Left lung (tissue), 10 donors: ENCODE measurements around the gene PPFIBP2. TPM values are rescaled to one million over a fixed set of nuclear protein-coding genes. Genes with fewer than 3 reads are reported as not detected.
A peak's percentile ranks its signal among the peaks of the same experiment; 100 is the strongest.

Experiments used
- ATAC-seq: fragments of 200-7000 bp; cut with Tn5 transposase; one replicate; pipeline ENCODE4 v1.9.1; 2020; ENCODE audit warnings: moderate library complexity
- DNase-seq, 4 donors: peaks; one replicate each; pipeline ENCODE4 v3.0.0-alpha.2; 2013 to 2020
- H3K27ac ChIP-seq, 2 donors: fragments of 200-600 bp; sonication (generic) in 1 of 2; one replicate each; pipeline versions ENCODE4 v1.5.0 to v1.8.0; 2020 to 2021
- H3K27me3 ChIP-seq, 2 donors: fragments of 200-600 bp; sonication (generic) in 1 of 2; one replicate each; pipeline versions ENCODE4 v1.5.0 to v1.8.0; 2020 to 2021
- H3K36me3 ChIP-seq, 2 donors: fragments of 200-600 bp; sonication (generic) in 1 of 2; one replicate each; pipeline versions ENCODE4 v1.5.0 to v1.8.0; 2020 to 2021
- H3K4me1 ChIP-seq, 2 donors: fragments of 200-600 bp; one replicate each; pipeline ENCODE4 v1.8.0; 2021
- H3K4me3 ChIP-seq, 2 donors: fragments of 200-600 bp; sonication (generic) in 1 of 2; one replicate each; pipeline versions ENCODE4 v1.5.0 to v1.8.0; 2020 to 2021; ENCODE audit warnings: mild to moderate bottlenecking in 1 of 2
- H3K9me3 ChIP-seq, 2 donors: fragments of 200-600 bp; sonication (generic) in 1 of 2; one replicate each; pipeline versions ENCODE4 v1.5.0 to v1.8.0; 2020 to 2021
- intact Hi-C, 2 donors: fragments of 100-400 bp; cut with DNase I; formaldehyde crosslinking; loops; one replicate each; pipeline versions ENCODE4 v1.11.2 to v1.14.2; 2022
- polyA plus RNA-seq, 6 donors: library from polyadenylated mRNA; unstranded; fragments of 120-200 nt; gene quantifications; one replicate each; pipeline ENCODE4 v1.2.1, GENCODE V29; 2013; ENCODE audit not compliant: insufficient read length in 6 of 6
- total RNA-seq, 2 donors: library from RNA; stranded (reverse); fragmentation: NEBNext Ultra II Directional; extraction: Animal tissue kit (Norgen Biotek cat#: 25700); gene quantifications; one replicate each; pipeline ENCODE4 v1.2.1, GENCODE V29; 2021
- TF ChIP-seq, protein P1 (sequence below), 2 donors: fragments of 200-600 bp; sonication (generic) in 1 of 2; IDR thresholded peaks; one replicate each; pipeline versions ENCODE4 v1.5.0 to v1.8.0; 2021; ENCODE audit warnings: antibody characterized with exemption in 2 of 2
- donor health status: DM: no; HTN: yes; CAD: no.
- donor health status: DM: no; HTN: no; CAD: no.

Gene PPFIBP2
- total and polyA plus RNA-seq, 8 donors, result 18.7 to 48.7 (median 37.3) TPM

DNA sequence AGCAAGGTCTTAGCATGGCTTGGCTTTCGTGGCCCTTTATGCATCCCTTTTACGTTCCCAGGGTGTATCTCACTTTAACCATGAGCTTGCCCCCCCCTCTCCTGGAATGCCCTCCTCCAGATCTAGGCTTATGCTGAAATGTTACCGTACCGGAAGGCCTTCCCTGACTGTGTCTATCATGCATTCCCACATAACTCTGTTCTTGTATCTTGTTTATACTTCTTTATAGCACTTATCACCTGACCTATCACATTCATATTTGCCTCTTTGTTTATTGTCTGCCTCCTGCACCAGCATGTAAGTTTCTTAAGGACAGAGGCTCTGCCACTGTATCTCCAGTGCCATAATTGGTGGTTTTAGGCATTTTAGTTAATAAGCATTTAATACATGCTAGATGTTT, 38.9 kb downstream of the PPFIBP2 start:
- ATAC-seq, result no peak
- TF ChIP-seq, protein P1, sequence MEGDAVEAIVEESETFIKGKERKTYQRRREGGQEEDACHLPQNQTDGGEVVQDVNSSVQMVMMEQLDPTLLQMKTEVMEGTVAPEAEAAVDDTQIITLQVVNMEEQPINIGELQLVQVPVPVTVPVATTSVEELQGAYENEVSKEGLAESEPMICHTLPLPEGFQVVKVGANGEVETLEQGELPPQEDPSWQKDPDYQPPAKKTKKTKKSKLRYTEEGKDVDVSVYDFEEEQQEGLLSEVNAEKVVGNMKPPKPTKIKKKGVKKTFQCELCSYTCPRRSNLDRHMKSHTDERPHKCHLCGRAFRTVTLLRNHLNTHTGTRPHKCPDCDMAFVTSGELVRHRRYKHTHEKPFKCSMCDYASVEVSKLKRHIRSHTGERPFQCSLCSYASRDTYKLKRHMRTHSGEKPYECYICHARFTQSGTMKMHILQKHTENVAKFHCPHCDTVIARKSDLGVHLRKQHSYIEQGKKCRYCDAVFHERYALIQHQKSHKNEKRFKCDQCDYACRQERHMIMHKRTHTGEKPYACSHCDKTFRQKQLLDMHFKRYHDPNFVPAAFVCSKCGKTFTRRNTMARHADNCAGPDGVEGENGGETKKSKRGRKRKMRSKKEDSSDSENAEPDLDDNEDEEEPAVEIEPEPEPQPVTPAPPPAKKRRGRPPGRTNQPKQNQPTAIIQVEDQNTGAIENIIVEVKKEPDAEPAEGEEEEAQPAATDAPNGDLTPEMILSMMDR (IDR thresholded peaks at IDR 0.05), result no peak
- intact Hi-C loops, result no loop called here

GRCh38 chr11:7555052-7555699, 41.4 kb downstream of the PPFIBP2 start:
- intact Hi-C loops, result no loop called here
- Histone ChIP-seq H3K4me3 (no peak overlapping the region), H3K36me3 (no peaks in the 10 kb centered on the region), H3K27me3 (no peaks in the 10 kb centered on the region), H3K4me1 (no peaks in the 10 kb centered on the region), H3K27ac (no peak overlapping the region), H3K9me3 (no peaks in the 10 kb centered on the region)
- DNase-seq (no peak), ATAC-seq (peak; percentile 71)
- TF ChIP-seq, protein P1 (IDR thresholded peaks at IDR 0.05), result no peak

More for the DNA sequence above, 38.9 kb downstream of the PPFIBP2 start:
- Histone ChIP-seq H3K4me3 (no peak overlapping the region), H3K27ac (no peak overlapping the region), H3K36me3 (no peaks in the 10 kb centered on the region), H3K27me3 (no peaks in the 10 kb centered on the region), H3K9me3 (no peaks in the 10 kb centered on the region), H3K4me1 (no peaks in the 10 kb centered on the region)
- no peak for DNase-seq

- TF ChIP-seq, protein P1 (IDR thresholded peaks at IDR 0.05), result no peak
- no peaks in the 10 kb centered on the region for H3K36me3 ChIP-seq
These were observed 44.2 kb downstream of the PPFIBP2 start for GRCh38 chr11:7558046-7558445.

GRCh38 chr11:7559398-7560283, 45.8 kb downstream of the PPFIBP2 start:
- H3K4me3 ChIP-seq, result no peak overlapping the region
- no peaks in the 10 kb centered on the region for H3K36me3 ChIP-seq
- no peak overlapping the region for H3K27ac ChIP-seq
- TF ChIP-seq, protein P1 (IDR thresholded peaks at IDR 0.05), result no peak
- H3K27me3 ChIP-seq, result no peaks in the 10 kb centered on the region
- intact Hi-C loops, result no loop called here
- no peaks in the 10 kb centered on the region for H3K4me1 ChIP-seq
- no peaks in the 10 kb centered on the region for H3K9me3 ChIP-seq
- DNase-seq (no peak), ATAC-seq (no peak)

More at GRCh38 chr11:7558046-7558445, 44.2 kb downstream of the PPFIBP2 start:
- no peaks in the 10 kb centered on the region for H3K27me3 ChIP-seq
- no peak for ATAC-seq
- DNase-seq, result no peak
- intact Hi-C loops, result no loop called here
- no peaks in the 10 kb centered on the region for H3K4me1 ChIP-seq
- no peak overlapping the region for H3K27ac ChIP-seq
- no peak overlapping the region for H3K4me3 ChIP-seq
- no peaks in the 10 kb centered on the region for H3K9me3 ChIP-seq

DNA sequence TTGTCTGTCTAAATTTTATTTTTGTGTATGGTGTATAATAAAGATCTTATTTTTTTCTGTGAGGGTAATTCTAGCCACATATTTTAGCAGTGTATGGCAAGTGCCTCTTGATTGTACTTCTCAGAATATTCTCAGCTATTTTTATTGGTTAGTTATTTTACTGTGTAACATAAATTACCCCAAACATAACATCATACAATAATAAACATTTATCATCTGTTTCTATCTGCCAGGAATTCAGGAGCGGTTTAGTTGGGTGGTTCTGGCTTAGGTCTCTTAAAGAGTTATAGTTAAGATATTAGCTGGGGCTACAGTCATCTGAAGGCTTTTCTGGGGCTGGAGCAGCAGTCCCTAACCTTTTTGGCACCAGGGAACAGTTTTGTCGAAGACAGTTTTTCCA, 47.8 kb downstream of the PPFIBP2 start:
- intact Hi-C loops, result no loop called here
- Histone ChIP-seq H3K9me3 (no peaks in the 10 kb centered on the region), H3K36me3 (no peaks in the 10 kb centered on the region), H3K4me3 (no peak overlapping the region), H3K27ac (no peak overlapping the region), H3K4me1 (no peaks in the 10 kb centered on the region), H3K27me3 (no peaks in the 10 kb centered on the region)
- TF ChIP-seq, protein P1 (IDR thresholded peaks at IDR 0.05), result no peak
- DNase-seq (no peak), ATAC-seq (no peak)
